ENCODE measurements around the gene MNT.

Gene MNT

DNA sequence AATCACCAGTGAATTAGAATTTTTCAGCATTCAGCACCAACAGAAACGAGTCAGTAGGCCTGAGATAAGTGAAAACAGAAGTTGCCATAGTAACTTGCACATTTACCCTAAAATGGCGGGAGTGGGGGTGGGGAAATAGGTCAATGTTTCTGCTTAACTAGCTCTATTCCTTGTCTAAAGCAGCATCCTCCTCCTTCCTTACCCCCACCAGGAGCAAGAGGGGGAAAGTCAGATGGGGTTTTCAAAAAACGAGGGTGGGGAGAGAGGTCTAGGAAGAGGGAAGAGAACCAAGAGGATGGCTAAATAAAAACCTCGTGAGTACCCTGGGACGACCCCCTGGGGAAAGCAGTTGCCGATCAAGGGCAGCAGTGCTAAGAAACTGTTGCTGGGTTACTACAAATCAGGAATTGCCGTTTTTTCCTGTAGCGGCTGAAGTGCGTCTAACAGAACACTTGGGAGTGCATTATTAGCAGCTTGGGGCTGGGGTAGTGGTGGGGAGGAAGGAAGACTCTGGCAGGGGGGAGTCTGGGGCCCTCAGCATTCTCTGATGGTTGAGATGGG, 34.4 kb upstream of the MNT start:
- no peak for DNase-seq (ENCODE audit: low spot score in 2 of 2)
- Mint-ChIP-seq H3K4me3 (no peak overlapping the region), H3K9me3 (no peaks in the 10 kb centered on the region), H3K36me3 (ENCODE audit: insufficient read depth) (peaks cover 34% of the 10 kb centered on the region), H3K27ac (ENCODE audit: low read depth) (no peak overlapping the region), H3K27me3 (no peaks in the 10 kb centered on the region), H3K4me1 (no peaks in the 10 kb centered on the region)
- no peak for ATAC-seq (replicated peaks; ENCODE audit: extremely low read depth, poor library complexity, severe bottlenecking)

DNA sequence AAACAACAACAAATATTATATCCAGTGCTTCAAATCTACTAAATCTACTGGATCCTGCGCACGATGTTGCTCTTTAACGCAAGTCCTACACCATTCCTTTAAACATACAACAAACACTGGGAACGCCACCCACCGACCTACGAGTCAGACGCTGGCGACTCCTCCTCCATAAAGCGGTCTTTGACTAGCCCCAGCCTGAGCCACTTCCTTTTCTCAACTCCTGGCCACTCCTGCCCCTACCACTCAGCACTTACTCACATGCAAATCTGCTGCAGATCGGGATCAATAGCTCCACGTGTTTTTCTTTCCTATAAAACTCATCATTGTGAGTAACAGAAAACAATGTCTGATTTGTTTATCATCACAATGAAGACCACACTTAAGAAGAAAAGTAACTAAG, 32.8 kb upstream of the MNT start:
- no peaks in the 10 kb centered on the region for H3K27me3 Mint-ChIP-seq
- DNase-seq (ENCODE audit: low spot score in 2 of 2) (no peak), ATAC-seq (replicated peaks; ENCODE audit: extremely low read depth, poor library complexity, severe bottlenecking) (no peak)
- no peaks in the 10 kb centered on the region for H3K9me3 Mint-ChIP-seq
- H3K36me3 Mint-ChIP-seq (ENCODE audit: insufficient read depth) = peaks cover 34% of the 10 kb centered on the region
- H3K4me3 Mint-ChIP-seq = no peak overlapping the region
- H3K27ac Mint-ChIP-seq (ENCODE audit: low read depth) = no peak overlapping the region
- no peaks in the 10 kb centered on the region for H3K4me1 Mint-ChIP-seq

DNA sequence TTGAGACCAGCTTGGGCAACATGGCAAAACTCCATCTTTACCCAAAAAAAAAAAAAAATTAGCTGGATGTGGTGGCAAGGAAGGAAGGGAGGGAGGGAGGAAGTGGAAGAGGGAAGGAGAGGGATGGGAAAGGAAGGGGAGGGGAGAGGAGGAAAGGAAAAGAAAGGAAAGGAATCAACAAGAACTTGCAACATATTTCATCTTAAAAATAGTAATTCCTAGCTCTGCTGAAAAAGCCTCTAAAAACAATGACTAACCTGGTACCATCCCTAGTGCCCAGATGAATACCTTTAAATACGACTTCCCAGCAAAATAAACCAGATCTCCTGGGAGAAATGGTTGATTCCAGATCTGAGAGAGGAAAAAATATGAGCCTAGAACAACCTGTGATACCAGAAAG, 27.1 kb upstream of the MNT start:
- H3K4me3 Mint-ChIP-seq = no peak overlapping the region
- H3K4me1 Mint-ChIP-seq = no peaks in the 10 kb centered on the region
- H3K9me3 Mint-ChIP-seq = no peaks in the 10 kb centered on the region
- DNase-seq (ENCODE audit: low spot score in 2 of 2) (no peak), ATAC-seq (replicated peaks; ENCODE audit: extremely low read depth, poor library complexity, severe bottlenecking) (no peak)
- H3K36me3 Mint-ChIP-seq (ENCODE audit: insufficient read depth) = peaks cover 19% of the 10 kb centered on the region
- peak overlapping the region; percentile 25 for H3K27ac Mint-ChIP-seq (ENCODE audit: low read depth)
- no peaks in the 10 kb centered on the region for H3K27me3 Mint-ChIP-seq

DNA sequence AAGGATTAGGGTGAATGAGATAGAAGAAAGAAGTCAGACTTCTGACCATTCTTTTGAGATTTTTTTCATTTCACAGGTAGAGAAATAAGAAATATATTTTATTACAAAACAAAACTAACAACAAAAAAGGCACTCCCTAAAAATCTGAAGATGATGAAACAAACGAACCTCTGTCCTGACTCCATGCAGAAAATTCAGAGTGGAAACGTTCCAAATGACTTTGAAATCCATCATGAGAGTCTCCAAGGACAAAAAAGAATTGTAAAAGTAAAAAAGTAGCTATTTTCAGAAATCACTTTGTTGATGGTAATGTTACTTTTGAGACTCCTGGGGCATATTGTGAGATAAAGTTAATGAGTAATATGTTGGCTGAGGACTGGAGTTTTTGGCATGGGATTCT, 26.4 kb upstream of the MNT start:
- Mint-ChIP-seq H3K4me1 (no peaks in the 10 kb centered on the region), H3K27me3 (no peaks in the 10 kb centered on the region), H3K27ac (ENCODE audit: low read depth) (no peak overlapping the region), H3K4me3 (no peak overlapping the region), H3K9me3 (no peaks in the 10 kb centered on the region), H3K36me3 (ENCODE audit: insufficient read depth) (peaks cover 17% of the 10 kb centered on the region)
- no peak for DNase-seq (ENCODE audit: low spot score in 2 of 2)
- no peak for ATAC-seq (replicated peaks; ENCODE audit: extremely low read depth, poor library complexity, severe bottlenecking)

DNA sequence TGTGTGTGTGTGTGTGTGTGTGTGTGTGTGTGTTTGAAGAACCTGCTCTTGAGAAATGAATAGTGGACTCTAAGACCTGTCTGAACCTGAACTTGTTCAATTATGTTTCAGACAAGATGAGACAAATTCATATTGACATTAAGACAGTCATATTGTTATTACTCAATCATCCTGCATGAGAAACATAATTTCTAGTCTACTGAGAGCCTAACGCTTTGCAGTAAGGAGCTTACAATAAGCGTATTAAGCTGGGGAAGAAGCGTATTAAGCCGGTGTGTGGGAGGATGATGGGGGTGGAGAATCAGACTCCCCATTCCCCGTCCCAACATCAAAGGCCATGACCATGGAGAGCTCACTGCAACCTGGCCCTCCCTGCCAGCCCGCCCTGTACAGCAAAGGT, 22.4 kb upstream of the MNT start:
- Mint-ChIP-seq H3K27me3 (no peaks in the 10 kb centered on the region), H3K27ac (ENCODE audit: low read depth) (no peak overlapping the region), H3K9me3 (no peaks in the 10 kb centered on the region), H3K4me1 (no peaks in the 10 kb centered on the region), H3K36me3 (ENCODE audit: insufficient read depth) (peaks cover 34% of the 10 kb centered on the region), H3K4me3 (no peak overlapping the region)
- DNase-seq (ENCODE audit: low spot score in 2 of 2) = no peak
- ATAC-seq (replicated peaks; ENCODE audit: extremely low read depth, poor library complexity, severe bottlenecking) = no peak

DNA sequence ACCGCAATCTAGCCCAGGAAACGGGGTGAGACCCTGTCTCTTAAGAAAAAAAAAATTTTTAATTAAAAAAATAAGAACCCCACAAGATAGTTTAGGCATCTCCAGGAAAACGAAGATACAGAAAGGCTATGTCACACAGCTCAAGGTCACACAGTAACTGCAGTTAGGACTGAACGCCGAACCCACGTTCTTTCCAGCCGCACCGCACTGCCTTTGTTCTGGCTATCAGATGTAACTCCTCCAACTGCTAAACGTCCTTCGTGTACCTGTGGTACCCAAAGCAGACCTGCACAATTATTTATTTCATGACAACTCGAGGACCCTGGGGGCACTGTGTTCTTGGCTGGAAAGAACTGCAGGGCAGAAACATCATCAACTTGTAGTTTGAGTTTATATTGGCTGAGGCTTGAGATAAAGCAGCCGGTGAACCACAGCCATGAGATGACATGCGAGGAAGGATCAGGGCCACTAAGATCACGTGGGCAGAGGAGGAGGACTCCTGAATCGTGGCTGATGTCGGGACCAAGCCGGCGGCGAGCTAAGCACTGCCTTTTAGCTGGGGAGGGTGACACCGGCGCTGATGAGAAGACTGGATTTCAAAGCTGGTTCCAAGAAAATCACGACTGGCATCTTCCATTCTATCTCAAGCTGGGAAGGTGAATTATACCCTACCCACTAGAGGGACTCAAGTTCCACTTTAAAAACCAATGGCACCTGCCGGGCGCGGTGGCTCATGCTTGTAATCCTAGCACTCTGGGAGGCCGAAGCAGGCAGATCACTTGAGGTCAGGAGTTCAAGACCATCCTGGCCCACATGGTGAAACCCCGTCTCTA, 20.7 kb upstream of the MNT start:
- Mint-ChIP-seq H3K27ac (ENCODE audit: low read depth) (no peak overlapping the region), H3K4me3 (no peak overlapping the region), H3K4me1 (no peaks in the 10 kb centered on the region), H3K36me3 (ENCODE audit: insufficient read depth) (peaks cover 30% of the 10 kb centered on the region), H3K27me3 (no peaks in the 10 kb centered on the region), H3K9me3 (no peaks in the 10 kb centered on the region)
- no peak for ATAC-seq (replicated peaks; ENCODE audit: extremely low read depth, poor library complexity, severe bottlenecking)
- no peak for DNase-seq (ENCODE audit: low spot score in 2 of 2)

DNA sequence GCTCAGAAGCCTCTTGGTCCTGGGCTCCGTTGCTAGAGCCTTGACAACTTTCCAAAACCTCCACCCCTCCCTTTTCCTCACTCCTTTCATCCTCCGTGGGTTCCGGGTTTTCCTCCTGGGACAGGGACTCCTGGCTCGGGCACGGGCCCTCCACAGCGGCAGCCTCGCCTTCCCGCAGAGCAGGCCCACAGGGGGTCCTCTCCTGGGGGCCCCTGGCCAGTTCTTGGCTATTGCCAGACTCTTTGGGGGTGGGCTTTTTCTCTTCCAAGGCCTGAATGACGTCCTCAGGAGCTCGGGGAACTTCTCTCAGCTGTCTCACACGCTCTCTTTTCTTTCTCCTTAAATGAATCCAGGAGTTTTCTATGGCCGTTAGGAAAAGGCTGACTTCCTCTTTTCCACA, 19.3 kb upstream of the MNT start:
- Mint-ChIP-seq H3K27ac (ENCODE audit: low read depth) (no peak overlapping the region), H3K4me3 (no peak overlapping the region), H3K27me3 (no peaks in the 10 kb centered on the region), H3K9me3 (no peaks in the 10 kb centered on the region), H3K36me3 (ENCODE audit: insufficient read depth) (peaks cover 22% of the 10 kb centered on the region), H3K4me1 (no peaks in the 10 kb centered on the region)
- DNase-seq (ENCODE audit: low spot score in 2 of 2) (no peak), ATAC-seq (replicated peaks; ENCODE audit: extremely low read depth, poor library complexity, severe bottlenecking) (no peak)

DNA sequence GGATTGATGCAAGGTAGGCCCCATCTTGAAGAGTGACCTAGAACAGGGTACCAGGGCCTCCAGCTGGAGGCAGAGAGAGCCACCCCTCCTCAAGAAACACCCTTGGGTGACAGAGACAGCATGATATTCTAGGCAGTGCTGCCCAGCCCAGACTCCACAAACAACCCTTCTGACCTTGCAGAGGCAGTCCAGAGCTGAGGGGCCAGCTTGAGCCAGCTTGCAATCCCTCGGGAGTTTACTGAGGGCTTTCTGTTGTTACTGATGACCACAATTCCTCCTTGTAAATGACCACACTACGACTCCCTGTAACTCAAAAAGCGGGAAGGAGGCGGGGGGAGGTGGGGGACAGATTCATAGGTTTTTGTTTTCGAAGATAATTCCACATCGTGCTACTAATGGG, 18.6 kb upstream of the MNT start:
- no peaks in the 10 kb centered on the region for H3K27me3 Mint-ChIP-seq
- no peak for DNase-seq (ENCODE audit: low spot score in 2 of 2)
- no peak for ATAC-seq (replicated peaks; ENCODE audit: extremely low read depth, poor library complexity, severe bottlenecking)
- no peak overlapping the region for H3K4me3 Mint-ChIP-seq
- H3K4me1 Mint-ChIP-seq = no peaks in the 10 kb centered on the region
- H3K36me3 Mint-ChIP-seq (ENCODE audit: insufficient read depth) = peaks cover 23% of the 10 kb centered on the region
- no peaks in the 10 kb centered on the region for H3K9me3 Mint-ChIP-seq
- H3K27ac Mint-ChIP-seq (ENCODE audit: low read depth) = no peak overlapping the region

DNA sequence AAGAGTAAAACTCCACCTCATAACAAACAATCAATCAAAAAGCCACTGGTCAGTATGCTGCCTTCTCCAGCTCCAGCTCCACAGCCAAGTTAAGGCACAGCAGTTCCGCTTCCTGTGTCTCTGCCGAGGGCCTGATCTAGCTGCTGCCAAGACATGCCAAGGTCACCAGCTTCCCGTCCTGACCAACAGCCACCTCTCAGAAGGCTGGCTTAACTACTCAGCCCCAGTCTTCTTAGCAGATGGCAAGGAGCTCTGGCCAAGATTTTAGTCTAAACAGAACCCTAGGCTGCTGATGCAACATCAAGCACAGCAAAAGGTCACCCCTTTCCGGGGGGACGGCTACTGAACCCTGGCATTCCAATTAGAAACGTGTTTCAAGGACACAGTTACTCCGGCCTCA, 17.7 kb upstream of the MNT start:
- peaks cover 21% of the 10 kb centered on the region for H3K36me3 Mint-ChIP-seq (ENCODE audit: insufficient read depth)
- ATAC-seq (replicated peaks; ENCODE audit: extremely low read depth, poor library complexity, severe bottlenecking) (no peak), DNase-seq (ENCODE audit: low spot score in 2 of 2) (no peak)
- no peaks in the 10 kb centered on the region for H3K9me3 Mint-ChIP-seq
- no peaks in the 10 kb centered on the region for H3K27me3 Mint-ChIP-seq
- no peak overlapping the region for H3K27ac Mint-ChIP-seq (ENCODE audit: low read depth)
- no peak overlapping the region for H3K4me3 Mint-ChIP-seq
- H3K4me1 Mint-ChIP-seq = no peaks in the 10 kb centered on the region

DNA sequence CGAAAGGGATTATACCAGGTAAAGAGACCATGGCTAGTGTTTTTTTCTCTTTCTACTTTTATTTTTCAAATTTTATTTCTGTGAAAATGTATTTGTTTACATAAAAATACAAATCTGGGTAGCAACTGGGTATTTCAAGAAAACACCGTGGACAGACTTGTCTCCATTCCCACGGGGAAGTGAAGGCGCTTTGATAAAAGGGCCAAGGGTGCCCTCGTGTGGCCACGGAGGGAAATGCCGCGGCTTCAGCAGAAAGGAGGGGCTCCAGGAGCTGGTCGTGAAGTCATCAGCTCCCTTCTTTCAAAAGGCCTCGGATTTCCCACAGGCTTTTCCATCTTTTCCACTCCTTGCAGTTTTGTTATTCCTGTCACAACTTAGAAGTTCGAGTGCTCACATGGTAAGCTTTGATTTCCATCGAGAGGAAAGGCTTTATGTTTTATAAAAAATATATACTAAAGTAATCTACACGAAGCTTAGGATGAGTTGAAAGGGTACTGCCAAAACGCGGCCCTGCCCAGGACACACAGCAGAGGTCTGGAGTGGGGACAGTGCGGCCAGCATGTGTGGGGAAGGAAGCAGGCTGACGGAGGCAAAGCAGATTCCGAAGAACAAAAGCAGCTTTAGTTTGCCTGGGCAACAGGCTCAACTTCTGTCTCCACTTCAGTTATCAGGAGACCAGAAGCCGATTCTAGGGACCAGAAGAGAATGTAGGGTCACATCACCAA, 15.3 kb upstream of the MNT start:
- H3K36me3 Mint-ChIP-seq (ENCODE audit: insufficient read depth) = peaks cover 17% of the 10 kb centered on the region
- H3K27ac Mint-ChIP-seq (ENCODE audit: low read depth) = peak overlapping the region; percentile 47
- H3K4me3 Mint-ChIP-seq = no peak overlapping the region

DNA sequence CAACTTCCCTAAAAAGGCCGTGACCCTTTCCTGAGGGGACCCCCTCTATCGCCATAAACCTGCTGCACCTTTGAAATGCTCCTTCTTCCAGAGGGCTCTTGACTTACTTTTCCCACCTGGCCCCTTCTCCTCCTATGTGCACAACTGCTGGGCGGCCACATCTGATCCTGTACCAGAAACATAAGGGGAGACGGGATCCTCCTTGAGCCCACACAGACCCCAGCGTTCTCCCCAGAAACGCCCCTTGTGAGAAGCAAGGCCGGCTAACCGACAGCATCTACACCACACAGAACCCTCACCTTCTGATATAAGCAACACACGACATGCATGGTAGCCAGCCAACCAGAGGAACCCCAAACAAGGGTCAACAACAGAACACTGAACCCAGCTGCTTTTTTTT, 14.2 kb upstream of the MNT start:
- Mint-ChIP-seq H3K27me3 (no peaks in the 10 kb centered on the region), H3K4me1 (no peaks in the 10 kb centered on the region), H3K4me3 (no peak overlapping the region), H3K36me3 (ENCODE audit: insufficient read depth) (peaks cover 7% of the 10 kb centered on the region), H3K9me3 (no peaks in the 10 kb centered on the region), H3K27ac (ENCODE audit: low read depth) (no peak overlapping the region)
- ATAC-seq (replicated peaks; ENCODE audit: extremely low read depth, poor library complexity, severe bottlenecking) = no peak
- no peak for DNase-seq (ENCODE audit: low spot score in 2 of 2)

More for the DNA sequence above, 15.3 kb upstream of the MNT start:
- no peak for ATAC-seq (replicated peaks; ENCODE audit: extremely low read depth, poor library complexity, severe bottlenecking)
- DNase-seq (ENCODE audit: low spot score in 2 of 2) = peak; percentile 80 to 89
- H3K9me3 Mint-ChIP-seq = no peaks in the 10 kb centered on the region
- H3K27me3 Mint-ChIP-seq = no peaks in the 10 kb centered on the region
- no peaks in the 10 kb centered on the region for H3K4me1 Mint-ChIP-seq

DNA sequence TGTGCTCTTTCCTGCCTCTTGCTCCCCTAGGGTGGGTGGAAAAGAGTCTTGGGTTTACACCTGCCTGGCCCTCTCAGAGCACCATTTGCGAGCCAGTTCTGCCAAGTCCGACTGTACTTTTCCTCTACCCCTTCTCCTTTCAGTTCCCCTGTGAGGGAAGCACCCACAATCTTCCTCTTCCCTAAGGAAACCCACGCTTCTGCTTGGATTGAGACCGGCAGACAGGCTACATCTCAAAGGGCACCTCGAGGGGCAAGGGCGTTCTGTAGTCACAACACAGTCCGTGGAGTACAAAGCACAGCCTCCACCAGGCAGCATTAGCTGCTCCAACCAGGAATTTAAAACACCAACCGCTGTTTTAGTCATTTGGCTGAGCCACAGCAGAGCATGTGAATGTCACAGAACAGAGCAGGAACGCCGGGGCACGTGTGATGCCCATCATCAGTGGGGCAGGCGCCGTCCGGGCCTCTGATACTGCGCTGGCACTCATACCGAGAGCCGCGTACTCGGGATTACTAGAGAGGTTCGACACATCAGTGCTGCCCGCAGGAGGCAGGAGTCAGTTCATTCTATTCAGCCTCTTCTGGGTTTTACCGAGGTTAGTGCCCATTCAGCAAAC, 13.7 kb upstream of the MNT start:
- no peak overlapping the region for H3K27ac Mint-ChIP-seq (ENCODE audit: low read depth)
- no peak for ATAC-seq (replicated peaks; ENCODE audit: extremely low read depth, poor library complexity, severe bottlenecking)
- H3K27me3 Mint-ChIP-seq = no peaks in the 10 kb centered on the region
- H3K4me1 Mint-ChIP-seq = no peaks in the 10 kb centered on the region
- DNase-seq (ENCODE audit: low spot score in 2 of 2) = no peak
- H3K9me3 Mint-ChIP-seq = no peaks in the 10 kb centered on the region
- no peak overlapping the region for H3K4me3 Mint-ChIP-seq
- peaks cover 7% of the 10 kb centered on the region for H3K36me3 Mint-ChIP-seq (ENCODE audit: insufficient read depth)
